IMR-90 (cell line): ENCODE results near the gene ZCCHC14. TPM values are rescaled to one million over a fixed set of nuclear protein-coding genes. Genes with fewer than 3 reads are reported as not detected.
"Not testable (repeated sequence)": the region's sequence is repeated elsewhere in the genome, so short reads cannot be mapped to it uniquely, and the experiment has no call there.

ENCODE experiments used
- ATAC-seq: fragments of 200-7000 bp; cut with Tn5 transposase; 2 replicates; pipeline ENCODE4 v1.9.1; 2020; ENCODE audit warnings: low read depth, mild to moderate bottlenecking, moderate library complexity
- BruUV-seq: library from RNA; stranded (reverse); fragments of 400-500 nt; replicated peaks from 2 replicates; lab custom pipeline; 2021; lab: Mats Ljungman, UMichigan
- CTCF ChIA-PET: fragments of 300-600 bp; formaldehyde crosslinking; extraction: SDS; loops from one replicate; lab custom pipeline; 2021; ENCODE audit warnings: antibody characterized with exemption; lab: Yijun Ruan, JAX
- POLR2A ChIA-PET: fragments of 300-600 bp; sonication (Branson Sonifier 250); formaldehyde crosslinking; loops from one replicate; lab custom pipeline; 2022; ENCODE audit warnings: antibody characterized with exemption; ENCODE audit not compliant: unreplicated experiment; lab: Charles Lee
- DNase-seq: peaks from one replicate; pipeline ENCODE4 v3.0.0; 2013
- H2AFZ ChIP-seq: replicated peaks from 2 replicates; pipeline ENCODE3; 2013; ENCODE audit warnings: low read length, mild to moderate bottlenecking; ENCODE audit not compliant: poor library complexity
- H2AK5ac ChIP-seq: 2 replicates; pipeline ENCODE4 v1.6.1; 2013; ENCODE audit warnings: low read depth, low read length, inconsistent platforms
- H2AK9ac ChIP-seq: replicated peaks from 2 replicates; pipeline ENCODE3; 2013; ENCODE audit warnings: mild to moderate bottlenecking, low read depth, low read length, moderate library complexity; ENCODE audit not compliant: poor library complexity
- H2BK120ac ChIP-seq: 2 replicates; pipeline ENCODE4 v1.6.1; 2013; ENCODE audit warnings: low read depth, low read length, inconsistent platforms
- H2BK15ac ChIP-seq: 3 replicates; pipeline ENCODE4 v1.6.1; 2013; ENCODE audit warnings: low read depth, low read length, inconsistent platforms
- H2BK20ac ChIP-seq: 2 replicates; pipeline ENCODE4 v1.6.1; 2013; ENCODE audit warnings: low read depth, mild to moderate bottlenecking, inconsistent platforms, low read length, moderate library complexity
- H2BK5ac ChIP-seq: 2 replicates; pipeline ENCODE4 v1.6.1; 2013; ENCODE audit warnings: mild to moderate bottlenecking, low read depth, low read length, inconsistent platforms; ENCODE audit not compliant: poor library complexity, severe bottlenecking
- H3K14ac ChIP-seq: replicated peaks from 2 replicates; pipeline ENCODE4 v1.6.1; 2013; ENCODE audit warnings: low read depth, low read length, inconsistent platforms
- H3K18ac ChIP-seq: 2 replicates; pipeline ENCODE4 v1.6.1; 2013; ENCODE audit warnings: low read depth, low read length, control low read depth
- H3K23ac ChIP-seq: 2 replicates; pipeline ENCODE4 v1.6.1; 2013; ENCODE audit warnings: low read depth, low read length, inconsistent platforms
- H3K27ac ChIP-seq: 2 replicates; pipeline ENCODE4 v1.5.1; 2013; ENCODE audit warnings: mild to moderate bottlenecking, control low read depth, low read length; ENCODE audit not compliant: insufficient read depth
- H3K27me3 ChIP-seq: 2 replicates; pipeline ENCODE4 v1.6.1; 2013; ENCODE audit warnings: low read length; ENCODE audit not compliant: control insufficient read depth, insufficient read depth
- H3K36me3 ChIP-seq: 2 replicates; pipeline ENCODE4 v1.6.1; 2013; ENCODE audit warnings: low read length, mixed read lengths; ENCODE audit not compliant: control insufficient read depth, insufficient read depth
- H3K4ac ChIP-seq: 2 replicates; pipeline ENCODE4 v1.6.1; 2013; ENCODE audit warnings: low read depth, low read length, inconsistent platforms
- H3K4me1 ChIP-seq: 2 replicates; pipeline ENCODE4 v1.6.1; 2013; ENCODE audit warnings: low read length, mixed read lengths; ENCODE audit not compliant: control insufficient read depth, insufficient read depth
- H3K4me2 ChIP-seq: 2 replicates; pipeline ENCODE4 v1.6.1; 2013; ENCODE audit warnings: low read depth, mild to moderate bottlenecking, control low read depth, low read length, moderate library complexity
- H3K4me3 ChIP-seq: 2 replicates; pipeline ENCODE4 v1.5.1; 2013; ENCODE audit warnings: low read depth, mild to moderate bottlenecking, control low read depth, low read length, moderate library complexity; ENCODE audit not compliant: insufficient read depth
- H3K56ac ChIP-seq: 2 replicates; pipeline ENCODE4 v1.6.1; 2013; ENCODE audit warnings: low read length, inconsistent platforms; ENCODE audit not compliant: insufficient read depth; ENCODE audit errors: extremely low read depth
- H3K79me1 ChIP-seq, 2 experiments: 2 replicates each; pipeline ENCODE4 v1.6.1; 2013; ENCODE audit warnings: low read length in 2 of 2, inconsistent platforms in 1 of 2, low read depth in 1 of 2
- H3K9ac ChIP-seq: 2 replicates; pipeline ENCODE4 v1.6.1; 2013; ENCODE audit warnings: low read depth, low read length, control low read depth
- H3K9me1 ChIP-seq: 2 replicates; pipeline ENCODE4 v1.6.1; 2013; ENCODE audit warnings: low read length, inconsistent platforms; ENCODE audit not compliant: insufficient read depth
- H3K9me3 ChIP-seq: 2 replicates; pipeline ENCODE4 v1.6.1; 2013; ENCODE audit warnings: low read length; ENCODE audit not compliant: control insufficient read depth, insufficient read depth
- H4K20me1 ChIP-seq: 2 replicates; pipeline ENCODE4 v1.6.1; 2013; ENCODE audit warnings: low read length, inconsistent platforms; ENCODE audit not compliant: insufficient read depth
- H4K5ac ChIP-seq: 2 replicates; pipeline ENCODE4 v1.6.1; 2013; ENCODE audit warnings: mild to moderate bottlenecking, low read depth, low read length, control low read depth
- H4K8ac ChIP-seq, 2 experiments: 2 replicates each; pipeline ENCODE4 v1.6.1; 2013; ENCODE audit warnings: low read depth in 2 of 2, low read length in 2 of 2, control low read depth in 1 of 2, inconsistent platforms in 1 of 2
- H4K91ac ChIP-seq: 2 replicates; pipeline ENCODE4 v1.6.1; 2013; ENCODE audit warnings: low read depth, low read length, inconsistent platforms; ENCODE audit not compliant: insufficient read depth
- WGBS, 2 experiments: methylation state at CpG; one replicate each; pipeline versions ENCODE4 v1.1.5 to v1.1.7; 2013; ENCODE audit warnings: missing lambda C conversion rate in 2 of 2; ENCODE audit not compliant: insufficient read length in 1 of 2; ENCODE audit errors: extremely low coverage in 2 of 2; 5-methylcytosine and 5-hydroxymethylcytosine counted together
- dilution Hi-C: fragments of 300-500 bp; cut with HindIII; formaldehyde crosslinking; loops from one replicate; pipeline ENCODE4 v1.14.3; 2018; ENCODE audit warnings: low sequenced_read_pairs; ENCODE audit not compliant: unreplicated experiment
- in situ Hi-C: fragments of 300-500 bp; cut with MboI; formaldehyde crosslinking; loops from 3 replicates; pipeline ENCODE4 v1.14.3; 2019; ENCODE audit warnings: low sequenced_read_pairs, inconsistent platforms, mixed read lengths
- intact Hi-C: fragments of 100-400 bp; cut with micrococcal nuclease; formaldehyde crosslinking; loops from 2 replicates; pipeline ENCODE4 v1.10.0; 2022
- polyA plus RNA-seq, 3 experiments: library from polyadenylated mRNA; depleted of rRNA; stranded (reverse); fragments of >200 nt; gene quantifications; 2 replicates each; pipeline ENCODE4 v1.2.3, GENCODE V29; 2012; ENCODE audit warnings: low replicate concordance in 1 of 3
- total RNA-seq: library from RNA; depleted of rRNA; stranded (reverse); fragments of >200 nt; gene quantifications from 2 replicates; pipeline ENCODE4 v1.2.3, GENCODE V29; 2012

ZCCHC14 gene
- total and polyA plus RNA-seq, 2 of the 4 experiments (the other 2 are of a cell fraction), result 2.5 to 5.3 TPM

GRCh38 chr16:87389914-87390313, 102.9 kb downstream of the ZCCHC14 start:
- ATAC-seq, dilution Hi-C loops, H4K5ac ChIP-seq, H3K4me2 ChIP-seq, POLR2A ChIA-PET, BruUV-seq, H2BK15ac ChIP-seq, H3K14ac ChIP-seq, H2BK20ac ChIP-seq, H3K23ac ChIP-seq, DNase-seq, H3K4ac ChIP-seq, H3K9me3 ChIP-seq, H2BK120ac ChIP-seq, H3K4me3 ChIP-seq, H2AK5ac ChIP-seq, H2BK5ac ChIP-seq, H3K36me3 ChIP-seq, in situ Hi-C loops, H3K9me1 ChIP-seq, H4K91ac ChIP-seq, H3K27ac ChIP-seq, H2AFZ ChIP-seq, H3K9ac ChIP-seq, H3K18ac ChIP-seq, intact Hi-C loops, H2AK9ac ChIP-seq, H3K27me3 ChIP-seq, CTCF ChIA-PET, H3K4me1 ChIP-seq, H3K56ac ChIP-seq, H4K8ac ChIP-seq: not testable (repeated sequence)
- peaks cover 22% of the 10 kb centered on the region; the same call in 1 of the 2 replicates for H4K20me1 ChIP-seq
- no CpG with 5 or more reads among the region's 9 CpGs for WGBS, 2 experiments
- H3K79me1 ChIP-seq, result peaks cover 0 to 34% of the 10 kb centered on the region in 2 experiments; a peak in 3 of 4 replicates
